Tibial nerve (tissue), 4 donors: ENCODE results near the gene LEF1. TPM values are rescaled to one million over a fixed set of nuclear protein-coding genes. Genes with fewer than 3 reads are reported as not detected.

Experiments
- DNase-seq, 2 donors: peaks; one replicate each; pipeline ENCODE4 v3.0.0-alpha.2; 2019; ENCODE audit warnings: low spot score in 2 of 2
- H3K27ac ChIP-seq, 4 donors: fragments of 200-600 bp; sonication (generic) in 3 of 4; one replicate each; pipeline ENCODE4 v1.5.1; 2017 to 2019; ENCODE audit warnings: mild to moderate bottlenecking in 1 of 4
- H3K27me3 ChIP-seq, 2 donors: fragments of 200-600 bp; sonication (generic) in 1 of 2; one replicate each; pipeline versions ENCODE4 v1.5.1 to v1.6.0; 2017 to 2019
- H3K36me3 ChIP-seq, 3 donors: fragments of 200-600 bp; sonication (generic); one replicate each; pipeline ENCODE4 v1.5.1; 2018 to 2019
- H3K4me1 ChIP-seq, 4 donors: fragments of 200-600 bp; sonication (generic) in 3 of 4; one replicate each; pipeline ENCODE4 v1.5.1; 2017 to 2019
- H3K4me3 ChIP-seq, 4 donors: fragments of 200-600 bp; sonication (generic) in 3 of 4; one replicate each; pipeline ENCODE4 v1.5.1; 2017 to 2019; ENCODE audit warnings: mild to moderate bottlenecking in 1 of 4, moderate library complexity in 1 of 4
- H3K9me3 ChIP-seq, 4 donors: fragments of 200-600 bp; sonication (generic) in 3 of 4; one replicate each; pipeline ENCODE4 v1.5.1; 2017 to 2019
- CTCF ChIP-seq, 5 experiments: fragments of 200-600 bp in 3 of 5; fragments of 450-650 bp in 2 of 5; sonication (generic) in 3 of 5; IDR thresholded peaks; one replicate each; pipeline ENCODE4 v1.5.1; 2016 to 2019; ENCODE audit warnings: antibody characterized with exemption in 5 of 5, mild to moderate bottlenecking in 3 of 5, moderate library complexity in 2 of 5
- EP300 ChIP-seq, 2 donors: sonication (generic); formaldehyde crosslinking; IDR thresholded peaks; one replicate each; pipeline ENCODE4 v1.6.1; 2017; ENCODE audit warnings: antibody characterized with exemption in 2 of 2, mild to moderate bottlenecking in 1 of 2
- POLR2A ChIP-seq, 2 donors: fragments of 450-650 bp; IDR thresholded peaks; one replicate each; pipeline ENCODE4 v1.6.1; 2017; ENCODE audit warnings: antibody characterized with exemption in 2 of 2, mild to moderate bottlenecking in 2 of 2, moderate library complexity in 2 of 2
- WGBS, 2 donors: methylation state at CpG; one replicate each; pipeline ENCODE4 v1.1.5; 2018; 5-methylcytosine and 5-hydroxymethylcytosine counted together
- total RNA-seq, 4 donors: library from RNA; depleted of rRNA; stranded (reverse); fragments of >200 nt; gene quantifications; one replicate each; pipeline ENCODE4 v1.1.0, GENCODE V29; 2016

The LEF1 gene
- total RNA-seq, 4 donors from 2014 or later: 1.9 to 11.7 (median 8.3) TPM

GRCh38 chr4:108008721-108009120 is 160.0 kb downstream of the LEF1 start:
- Histone ChIP-seq H3K4me3 (no peak overlapping the region), H3K9me3 (no peaks in the 10 kb centered on the region), H3K27ac (no peak overlapping the region), H3K4me1 (peaks cover 0 to 18% (median 6%) of the 10 kb centered on the region in 4 donors), H3K36me3 (peaks cover 0 to 34% (median 0%) of the 10 kb centered on the region in 3 donors), H3K27me3 (no peaks in the 10 kb centered on the region)
- WGBS, 2 donors: 89 to 96% methylated on average over 2 of the region's 2 CpGs
- no peak for DNase-seq
- no peak for TF ChIP-seq EP300 (IDR thresholded peaks at IDR 0.05)
- no peak for TF ChIP-seq CTCF (IDR thresholded peaks at IDR 0.05)
- TF ChIP-seq POLR2A (IDR thresholded peaks at IDR 0.05): no peak

- H3K36me3 ChIP-seq: peaks cover 0 to 30% (median 0%) of the 10 kb centered on the region in 3 donors
- WGBS, 2 donors: 91 to 95% methylated on average over 7 of the region's 7 CpGs
- no peak for DNase-seq
- H3K27ac ChIP-seq: no peak overlapping the region
- no peak overlapping the region for H3K4me3 ChIP-seq
- peaks cover 0 to 20% (median 8%) of the 10 kb centered on the region in 4 donors for H3K4me1 ChIP-seq
- H3K9me3 ChIP-seq: no peaks in the 10 kb centered on the region
- H3K27me3 ChIP-seq: no peaks in the 10 kb centered on the region
- no peak for TF ChIP-seq POLR2A (IDR thresholded peaks at IDR 0.05)
- TF ChIP-seq CTCF (IDR thresholded peaks at IDR 0.05): no peak
Measured at GRCh38 chr4:108007984-108008383, 160.7 kb downstream of the LEF1 start.

- H3K36me3 ChIP-seq: peaks cover 0 to 14% (median 0%) of the 10 kb centered on the region in 3 donors
- no peak for TF ChIP-seq CTCF (IDR thresholded peaks at IDR 0.05)
- TF ChIP-seq EP300 (IDR thresholded peaks at IDR 0.05): no peak
- no peak for TF ChIP-seq POLR2A (IDR thresholded peaks at IDR 0.05)
- no peaks in the 10 kb centered on the region for H3K27me3 ChIP-seq
- no peak overlapping the region for H3K27ac ChIP-seq
- H3K4me3 ChIP-seq: no peak overlapping the region
- H3K4me1 ChIP-seq: peaks cover 0 to 20% (median 8%) of the 10 kb centered on the region in 4 donors
- H3K9me3 ChIP-seq: no peaks in the 10 kb centered on the region
- no peak for DNase-seq
Measured at GRCh38 chr4:108006361-108006760, 162.4 kb downstream of the LEF1 start.

GRCh38 chr4:108005807-108006206 is 162.9 kb downstream of the LEF1 start:
- no peak overlapping the region for H3K4me3 ChIP-seq
- TF ChIP-seq POLR2A (IDR thresholded peaks at IDR 0.05) (no peak), EP300 (IDR thresholded peaks at IDR 0.05) (no peak), CTCF (IDR thresholded peaks at IDR 0.05) (no peak)
- peaks cover 0 to 20% (median 8%) of the 10 kb centered on the region in 4 donors for H3K4me1 ChIP-seq
- no peaks in the 10 kb centered on the region for H3K27me3 ChIP-seq
- no peaks in the 10 kb centered on the region for H3K9me3 ChIP-seq
- peaks cover 0 to 8% (median 0%) of the 10 kb centered on the region in 3 donors for H3K36me3 ChIP-seq
- no peak overlapping the region for H3K27ac ChIP-seq
- WGBS, 2 donors: 96 to 100% methylated on average over 1 of the region's 1 CpG
- DNase-seq: no peak

- Histone ChIP-seq H3K27me3 (no peaks in the 10 kb centered on the region), H3K36me3 (no peaks in the 10 kb centered on the region), H3K9me3 (no peaks in the 10 kb centered on the region), H3K4me3 (no peak overlapping the region), H3K27ac (no peak overlapping the region), H3K4me1 (peaks cover 0 to 20% (median 8%) of the 10 kb centered on the region in 4 donors)
- 76 to 85% methylated on average over 2 of the region's 2 CpGs for WGBS, 2 donors
- TF ChIP-seq POLR2A (IDR thresholded peaks at IDR 0.05) (no peak), EP300 (IDR thresholded peaks at IDR 0.05) (no peak), CTCF (IDR thresholded peaks at IDR 0.05) (no peak)
- DNase-seq: no peak
Measured at GRCh38 chr4:108004646-108005045, 164.1 kb downstream of the LEF1 start.
